GM18526 (cell line): ENCODE data around the gene COPB1.

Experiments used
- POLR2A ChIP-seq: IDR thresholded peaks from 3 replicates; pipeline ENCODE4 v1.6.1; 2011; ENCODE audit not compliant: insufficient read length; ENCODE audit errors: extremely low read depth

The COPB1 gene, protein sequence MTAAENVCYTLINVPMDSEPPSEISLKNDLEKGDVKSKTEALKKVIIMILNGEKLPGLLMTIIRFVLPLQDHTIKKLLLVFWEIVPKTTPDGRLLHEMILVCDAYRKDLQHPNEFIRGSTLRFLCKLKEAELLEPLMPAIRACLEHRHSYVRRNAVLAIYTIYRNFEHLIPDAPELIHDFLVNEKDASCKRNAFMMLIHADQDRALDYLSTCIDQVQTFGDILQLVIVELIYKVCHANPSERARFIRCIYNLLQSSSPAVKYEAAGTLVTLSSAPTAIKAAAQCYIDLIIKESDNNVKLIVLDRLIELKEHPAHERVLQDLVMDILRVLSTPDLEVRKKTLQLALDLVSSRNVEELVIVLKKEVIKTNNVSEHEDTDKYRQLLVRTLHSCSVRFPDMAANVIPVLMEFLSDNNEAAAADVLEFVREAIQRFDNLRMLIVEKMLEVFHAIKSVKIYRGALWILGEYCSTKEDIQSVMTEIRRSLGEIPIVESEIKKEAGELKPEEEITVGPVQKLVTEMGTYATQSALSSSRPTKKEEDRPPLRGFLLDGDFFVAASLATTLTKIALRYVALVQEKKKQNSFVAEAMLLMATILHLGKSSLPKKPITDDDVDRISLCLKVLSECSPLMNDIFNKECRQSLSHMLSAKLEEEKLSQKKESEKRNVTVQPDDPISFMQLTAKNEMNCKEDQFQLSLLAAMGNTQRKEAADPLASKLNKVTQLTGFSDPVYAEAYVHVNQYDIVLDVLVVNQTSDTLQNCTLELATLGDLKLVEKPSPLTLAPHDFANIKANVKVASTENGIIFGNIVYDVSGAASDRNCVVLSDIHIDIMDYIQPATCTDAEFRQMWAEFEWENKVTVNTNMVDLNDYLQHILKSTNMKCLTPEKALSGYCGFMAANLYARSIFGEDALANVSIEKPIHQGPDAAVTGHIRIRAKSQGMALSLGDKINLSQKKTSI

DNA sequence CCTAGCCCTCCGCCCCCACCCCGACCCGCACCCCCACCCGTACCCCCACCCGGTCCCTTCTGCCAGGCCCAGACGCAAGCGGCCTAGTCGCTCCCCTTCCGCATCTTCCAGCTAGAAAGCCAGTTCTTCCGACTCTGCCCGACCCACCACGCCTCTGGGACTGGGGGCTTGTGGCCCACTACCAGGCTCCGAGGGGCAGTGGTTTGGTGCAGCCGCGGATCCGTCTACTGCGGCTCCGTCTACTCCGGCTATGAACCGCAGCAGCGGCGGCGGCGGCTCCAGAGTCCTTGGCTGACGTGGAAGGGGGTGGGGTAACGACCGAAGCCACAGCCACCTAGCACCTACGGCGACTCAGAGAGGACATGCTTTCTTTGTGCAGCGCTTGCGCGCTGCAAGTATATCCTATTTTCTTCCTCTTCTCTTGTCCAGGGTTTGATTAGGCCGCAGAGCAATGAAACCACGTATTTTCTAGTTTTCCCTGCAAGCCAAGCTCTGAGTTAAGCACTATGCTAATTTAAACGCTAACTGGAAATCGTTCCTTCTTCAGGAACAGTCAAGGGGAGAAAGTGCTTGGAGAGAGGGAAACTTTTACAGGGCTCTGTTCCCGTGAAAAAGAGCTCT lies at the start of gene COPB1:
TSS of gene COPB1 (minus strand) at position 252 of the 621 bp plus-strand sequence. CDS start 883 bp downstream, outside the sequence.
- TF ChIP-seq POLR2A, result peak; percentile 92

DNA sequence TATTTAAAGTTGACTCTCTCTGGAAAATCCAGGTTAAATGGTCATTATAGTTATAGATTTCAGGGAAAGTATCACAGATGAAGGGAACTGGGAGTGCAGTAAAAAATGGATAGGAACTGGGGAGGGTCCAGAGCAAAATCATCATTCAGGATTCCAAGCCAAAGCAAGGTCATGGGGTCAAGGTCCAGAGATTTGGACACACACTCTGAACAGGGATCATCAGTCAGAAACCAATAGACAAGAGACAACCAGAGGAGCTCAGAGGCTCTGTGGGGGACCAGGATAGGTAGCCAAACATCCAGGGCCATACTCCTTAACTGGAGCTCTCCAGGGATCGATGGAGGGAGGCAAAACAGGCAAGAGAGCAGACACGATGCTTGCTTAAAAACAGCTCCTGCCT lies 47.8 kb upstream of the COPB1 start:
- no peak for TF ChIP-seq POLR2A

DNA sequence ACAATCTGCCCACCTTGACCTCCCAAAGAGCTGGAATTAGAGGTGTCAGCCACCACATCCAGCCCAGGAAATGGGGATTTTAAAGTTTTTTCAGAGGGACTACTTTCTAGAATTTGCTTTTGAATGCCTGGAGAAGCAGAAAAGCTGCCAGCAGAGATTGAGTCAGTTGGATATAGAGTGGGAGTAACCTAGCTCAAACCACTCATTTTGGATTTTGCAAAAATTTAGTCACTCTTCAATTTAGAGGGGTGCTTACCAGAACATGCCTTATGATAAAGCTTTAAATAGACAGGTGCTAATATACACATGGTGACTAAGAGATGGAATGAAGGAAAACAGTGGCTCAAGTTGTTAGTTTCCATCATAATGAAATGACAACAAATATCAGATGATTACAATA lies 47.1 kb upstream of the COPB1 start:
- TF ChIP-seq POLR2A, result no peak

DNA sequence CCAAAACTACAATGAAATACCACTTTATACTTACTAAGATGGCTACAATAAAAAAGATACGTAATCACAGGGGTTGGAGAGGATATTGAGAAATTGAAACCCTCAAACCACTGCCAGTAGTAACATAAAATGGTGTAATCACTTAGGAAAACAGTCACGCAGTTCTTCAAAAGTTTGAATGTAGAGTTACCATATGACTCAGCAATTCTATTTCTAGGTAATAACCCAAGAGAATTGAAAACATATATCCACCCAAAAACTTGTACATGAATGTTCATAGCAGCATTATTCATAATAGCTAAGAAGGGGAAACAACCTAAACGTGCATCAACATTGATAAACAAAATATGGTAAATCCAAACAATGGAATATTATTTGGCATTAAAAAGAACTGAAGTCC lies 45.0 kb upstream of the COPB1 start:
- no peak for TF ChIP-seq POLR2A

DNA sequence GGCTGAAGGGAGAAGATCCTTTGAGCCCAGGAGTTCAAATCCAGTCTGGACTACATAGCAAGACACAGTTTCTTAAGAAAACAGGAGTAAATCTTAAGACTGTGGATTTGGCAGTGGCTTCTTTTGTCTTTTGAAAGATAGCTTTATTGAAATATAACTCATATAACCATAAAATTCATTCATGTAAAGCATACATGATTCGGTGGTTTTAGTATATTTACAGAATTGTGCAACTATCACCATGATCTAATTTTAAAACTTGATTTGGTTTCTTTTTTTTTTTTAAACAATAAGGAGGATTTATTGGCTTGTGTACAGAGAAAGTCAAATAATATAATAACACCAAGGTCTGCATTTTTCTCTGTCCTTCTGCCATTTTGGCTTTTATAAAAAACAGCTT lies 43.6 kb upstream of the COPB1 start:
- no peak for TF ChIP-seq POLR2A

DNA sequence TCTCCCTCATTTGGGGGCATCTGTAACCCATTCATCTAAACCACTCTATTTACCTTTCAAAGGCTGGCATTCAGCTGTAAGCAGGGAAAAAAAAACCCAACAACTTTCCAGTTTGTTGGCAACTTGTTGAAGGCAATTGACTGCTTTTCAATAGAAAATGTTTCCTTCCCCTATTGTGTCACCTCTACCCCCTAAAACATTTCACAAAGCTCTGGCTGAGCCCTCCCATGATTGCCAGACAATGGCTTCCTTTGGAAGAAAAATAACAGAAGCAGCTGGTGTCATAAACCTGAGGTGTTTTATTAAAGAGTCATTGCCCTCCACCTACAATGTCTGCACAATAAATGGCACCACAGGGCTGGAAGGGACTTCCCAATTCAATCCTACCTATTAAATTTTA lies 42.7 kb upstream of the COPB1 start:
- no peak for TF ChIP-seq POLR2A

DNA sequence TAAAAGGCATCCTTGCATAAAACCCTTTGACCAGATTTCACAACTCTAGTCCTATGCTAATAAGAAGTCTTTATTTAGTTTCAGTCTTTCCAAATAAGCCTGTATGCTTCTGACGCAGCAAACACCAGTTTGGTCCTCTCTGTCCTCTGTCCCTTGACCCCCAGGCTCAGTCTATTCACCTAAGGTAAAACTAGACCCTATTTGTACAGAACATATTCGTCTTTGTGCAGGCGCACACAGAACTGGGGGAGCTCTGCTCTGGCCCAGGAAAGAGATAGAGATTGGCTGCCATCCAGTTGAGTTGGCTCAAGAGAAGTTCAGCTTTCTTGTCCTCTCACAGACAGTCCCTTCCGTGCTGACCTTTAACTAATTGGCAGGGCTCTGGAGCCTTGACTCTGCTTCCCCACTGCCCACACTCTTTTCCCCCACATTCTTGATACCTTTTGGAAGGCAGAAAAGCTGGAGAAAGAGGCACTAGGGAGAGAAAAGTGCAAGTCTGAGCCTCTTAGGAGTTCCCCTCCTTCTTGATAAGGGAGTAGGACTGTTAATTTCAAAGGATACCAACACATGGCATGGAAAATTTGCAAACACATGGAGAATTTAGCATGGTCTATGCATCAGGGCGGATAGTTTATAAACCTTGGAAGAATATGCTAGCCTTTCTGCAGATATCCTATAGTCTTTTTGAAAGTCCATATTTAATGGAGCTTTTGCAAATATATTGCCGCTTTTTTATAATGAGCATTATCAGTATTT lies 41.8 kb upstream of the COPB1 start:
- TF ChIP-seq POLR2A, result no peak

DNA sequence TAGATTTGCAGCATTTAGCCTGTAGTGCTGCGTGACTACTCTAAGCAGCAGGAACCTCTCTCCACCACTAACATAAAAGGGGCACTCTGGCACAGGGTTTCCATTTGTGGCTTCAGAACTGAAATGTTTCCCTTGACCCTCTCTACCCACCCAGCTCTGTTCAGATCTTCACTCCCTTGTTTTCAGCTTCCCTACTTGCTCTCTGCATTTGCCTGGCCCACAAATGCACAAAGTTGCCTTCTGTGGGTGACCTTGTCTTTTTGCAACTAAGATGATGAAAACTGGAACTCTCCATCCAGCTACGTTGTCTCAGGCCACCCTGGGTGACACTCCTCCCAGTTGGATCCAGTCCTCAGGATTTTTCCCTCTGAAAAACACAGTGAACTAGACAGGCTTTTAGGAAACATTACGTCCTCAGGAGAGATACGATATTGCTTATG lies 40.4 kb upstream of the COPB1 start:
- no peak for TF ChIP-seq POLR2A

DNA sequence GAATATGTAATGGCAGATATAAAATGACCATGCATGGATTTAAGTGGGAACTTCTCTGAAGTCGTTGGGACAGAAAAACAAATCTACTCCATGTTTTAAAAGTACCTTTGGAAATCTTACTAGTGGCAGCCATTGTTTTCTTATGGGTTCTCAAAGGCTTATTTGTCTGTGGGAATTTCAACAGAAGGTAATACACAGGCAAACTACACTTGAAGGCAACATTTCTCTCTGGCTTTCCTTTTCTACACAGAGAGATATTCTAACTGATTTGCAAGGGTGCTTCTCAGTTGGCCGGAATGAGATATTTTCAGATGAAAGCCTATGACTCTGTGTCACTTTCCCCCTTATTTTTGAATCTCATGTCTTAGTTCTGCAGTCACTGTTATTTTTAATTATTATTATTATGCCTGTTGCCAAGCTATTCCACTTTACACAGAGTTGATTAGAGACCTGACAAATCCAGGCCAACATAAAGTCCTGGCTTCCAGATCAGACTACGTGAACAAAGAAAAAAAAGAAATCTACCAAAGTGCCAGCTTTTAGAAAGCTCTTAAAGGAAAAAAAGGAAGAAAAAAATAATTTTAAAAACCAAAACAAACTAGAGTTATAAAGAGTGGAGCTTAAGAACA lies 39.4 kb upstream of the COPB1 start:
- TF ChIP-seq POLR2A, result no peak

DNA sequence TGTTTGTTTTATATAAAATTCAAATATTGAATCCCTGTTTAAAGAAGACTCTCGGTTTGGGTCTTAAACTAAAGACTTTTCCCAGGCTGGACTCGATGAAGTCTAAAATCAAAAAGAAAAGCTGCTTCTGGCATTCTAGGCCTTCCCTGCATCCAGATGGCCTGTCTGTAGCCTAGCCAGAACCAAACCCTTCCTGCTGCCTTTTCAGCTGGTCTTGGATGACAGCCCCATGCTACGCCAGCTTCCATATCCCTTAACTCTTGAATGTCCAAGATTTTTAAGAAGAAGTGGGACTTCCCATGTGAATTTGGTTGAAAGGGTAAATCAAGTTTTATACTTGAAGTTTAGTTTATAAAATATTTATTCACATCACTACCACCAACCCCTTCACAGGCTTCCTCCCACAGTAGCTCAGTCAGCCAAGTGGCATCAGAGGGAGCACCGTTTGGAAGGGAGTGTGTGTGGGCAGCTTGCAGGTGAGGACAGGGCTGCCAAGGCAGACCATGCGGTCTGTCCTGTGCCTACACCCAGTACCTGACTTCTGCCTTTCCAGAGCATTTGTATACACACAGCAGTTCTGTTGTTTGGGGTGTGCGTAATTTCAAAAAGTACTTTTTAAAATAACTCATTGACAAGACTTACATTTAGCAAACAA lies 38.8 kb upstream of the COPB1 start:
- no peak for TF ChIP-seq POLR2A

DNA sequence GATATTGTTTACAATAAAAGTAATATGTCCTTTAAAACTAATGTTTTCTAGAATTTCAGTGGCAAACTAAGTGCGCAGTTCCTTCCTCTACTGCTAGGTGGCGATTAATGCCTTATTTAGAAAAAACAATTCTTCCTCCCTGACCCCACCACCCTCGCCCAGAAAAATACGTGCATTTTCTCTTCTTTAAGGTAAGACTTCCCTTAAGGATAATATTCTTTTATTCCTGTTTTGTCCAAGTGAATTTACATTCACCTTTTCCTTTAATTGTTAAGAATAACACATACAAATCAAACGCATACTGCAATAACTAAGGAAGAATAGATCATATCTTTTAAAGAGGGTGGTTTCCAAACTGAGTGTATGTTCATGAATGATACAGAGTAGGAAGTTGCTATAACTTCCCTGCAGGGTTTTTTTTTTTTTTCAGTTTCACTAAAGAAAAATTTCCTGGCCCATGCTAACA lies 37.6 kb upstream of the COPB1 start:
- no peak for TF ChIP-seq POLR2A

DNA sequence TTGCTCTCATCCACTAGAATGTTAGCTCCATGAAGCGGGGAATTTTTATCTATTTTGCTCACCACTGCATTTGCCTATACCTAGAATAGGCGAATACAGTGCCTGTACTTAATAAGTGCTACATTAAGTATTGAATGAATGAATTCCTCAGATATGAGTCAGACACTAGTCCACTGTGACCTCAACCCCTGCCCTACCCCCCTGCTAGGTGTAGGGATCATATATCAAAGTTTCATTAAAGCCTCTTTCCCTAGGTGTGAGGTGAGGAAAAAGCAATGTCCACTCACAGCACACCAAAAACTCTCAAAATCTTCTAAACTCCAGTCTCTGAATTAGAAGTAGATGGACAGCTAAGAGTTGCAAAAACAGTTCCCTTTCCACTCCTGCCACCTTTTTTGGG lies 30.3 kb upstream of the COPB1 start:
- no peak for TF ChIP-seq POLR2A

DNA sequence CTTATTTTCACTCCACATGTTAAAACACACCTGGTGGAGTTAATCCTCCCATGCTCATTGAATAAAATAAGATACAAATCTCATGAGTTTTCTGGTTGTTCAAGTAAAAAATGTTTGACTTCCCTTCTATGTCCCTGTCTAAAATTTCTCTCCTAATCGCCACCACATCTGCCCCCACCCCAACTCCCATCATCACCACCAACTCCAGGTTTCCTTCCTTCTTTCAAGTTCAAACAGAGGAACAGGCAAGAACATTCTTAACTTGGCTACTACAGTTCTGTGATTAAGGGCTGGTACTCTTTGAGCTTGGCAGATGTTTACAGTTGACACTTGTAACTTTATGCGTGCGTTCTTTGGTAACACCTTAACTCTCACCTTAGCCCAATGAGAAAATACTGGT lies 29.7 kb upstream of the COPB1 start:
- no peak for TF ChIP-seq POLR2A

DNA sequence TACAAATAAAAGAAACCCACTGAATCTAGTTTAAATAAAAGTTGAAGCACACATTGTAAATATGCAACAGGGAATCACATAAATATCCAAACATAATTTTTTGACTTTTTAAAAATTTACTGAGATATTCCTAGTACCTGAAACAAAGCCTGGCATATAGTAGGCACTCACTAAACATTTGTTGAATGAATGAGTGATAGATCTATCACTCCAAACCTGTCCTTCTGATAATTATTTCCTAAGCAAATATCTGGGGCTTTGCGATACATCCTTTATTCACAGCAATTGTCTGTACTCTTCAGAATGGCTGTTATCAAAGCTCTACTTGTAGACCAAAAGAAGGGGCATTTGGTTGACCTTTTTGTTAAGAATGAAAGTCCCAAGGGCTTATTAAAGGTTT lies 23.2 kb upstream of the COPB1 start:
- TF ChIP-seq POLR2A, result no peak
